Neural progenitor cell (in vitro differentiated cells): ENCODE results near the gene CLSTN3. TPM values are rescaled to one million over a fixed set of nuclear protein-coding genes. Genes with fewer than 3 reads are reported as not detected.

Experiments
- DNase-seq: peaks from one replicate; pipeline ENCODE4 v3.0.0-alpha.2; 2016; ENCODE audit warnings: low spot score
- H2AFZ ChIP-seq: fragments of 200-600 bp; sonication (generic); replicated peaks from 2 replicates; pipeline ENCODE4 v1.6.1; 2016; ENCODE audit warnings: antibody characterized with exemption
- H3F3A ChIP-seq: fragments of 200-600 bp; sonication (generic); 2 replicates; pipeline ENCODE4 v1.6.1; 2016; ENCODE audit warnings: antibody characterized with exemption, low read depth
- H3K27ac ChIP-seq: fragments of 200-600 bp; sonication (generic); 2 replicates; pipeline ENCODE4 v1.5.1; 2016; ENCODE audit warnings: mild to moderate bottlenecking
- H3K27me3 ChIP-seq: fragments of 200-600 bp; sonication (generic); 2 replicates; pipeline ENCODE4 v1.6.1; 2016; ENCODE audit warnings: mild to moderate bottlenecking, moderate library complexity
- H3K36me3 ChIP-seq: fragments of 200-600 bp; sonication (generic); 2 replicates; pipeline ENCODE4 v1.5.1; 2016
- H3K4me1 ChIP-seq: fragments of 200-600 bp; sonication (generic); 2 replicates; pipeline ENCODE4 v1.6.1; 2016; ENCODE audit warnings: mixed run types
- H3K4me2 ChIP-seq: fragments of 200-600 bp; sonication (generic); 2 replicates; pipeline ENCODE4 v1.6.1; 2016
- H3K4me3 ChIP-seq: fragments of 200-600 bp; sonication (generic); 2 replicates; pipeline ENCODE4 v1.5.1; 2016
- H3K79me2 ChIP-seq: fragments of 200-600 bp; sonication (generic); 2 replicates; pipeline ENCODE4 v1.6.1; 2016; ENCODE audit warnings: low read depth
- H3K9ac ChIP-seq: fragments of 200-600 bp; sonication (generic); 2 replicates; pipeline ENCODE4 v1.6.1; 2016
- H3K9me3 ChIP-seq: fragments of 200-600 bp; sonication (generic); 2 replicates; pipeline ENCODE4 v1.5.1; 2016; ENCODE audit warnings: low read depth
- H4K20me1 ChIP-seq: fragments of 200-600 bp; sonication (generic); 2 replicates; pipeline ENCODE4 v1.6.1; 2016; ENCODE audit warnings: low read depth
- H3K27ac Mint-ChIP-seq: 3 replicates; pipeline ENCODE4 v1.8.0; 2021; ENCODE audit warnings: mixed read lengths
- H3K27me3 Mint-ChIP-seq: 2 replicates; pipeline ENCODE4 v1.8.0; 2022; ENCODE audit warnings: low read depth, mild to moderate bottlenecking, inconsistent platforms, moderate library complexity, mixed read lengths; ENCODE audit not compliant: insufficient read depth
- H3K36me3 Mint-ChIP-seq: 3 replicates; pipeline ENCODE4 v1.8.0; 2021; ENCODE audit warnings: mixed read lengths
- H3K4me1 Mint-ChIP-seq: 3 replicates; pipeline ENCODE4 v1.8.0; 2021; ENCODE audit warnings: mixed read lengths
- H3K4me3 Mint-ChIP-seq: 3 replicates; pipeline ENCODE4 v1.8.0; 2021; ENCODE audit warnings: mild to moderate bottlenecking, moderate library complexity, mixed read lengths
- H3K9me3 Mint-ChIP-seq: 3 replicates; pipeline ENCODE4 v1.8.0; 2020; ENCODE audit warnings: mixed read lengths
- CTCF ChIP-seq: fragments of 200-600 bp; sonication (generic); IDR thresholded peaks from 2 replicates; pipeline ENCODE4 v1.5.1; 2017; ENCODE audit warnings: antibody characterized with exemption, mild to moderate bottlenecking
- EZH2 ChIP-seq: fragments of 200-600 bp; sonication (generic); IDR thresholded peaks from 2 replicates; pipeline ENCODE4 v1.6.1; 2017; ENCODE audit warnings: antibody characterized with exemption, mild to moderate bottlenecking, moderate library complexity
- EZH2phosphoT487 ChIP-seq: fragments of 200-600 bp; sonication (generic); IDR thresholded peaks from 2 replicates; pipeline ENCODE4 v1.6.1; 2017; ENCODE audit warnings: antibody characterized with exemption
- total RNA-seq: library from RNA; depleted of rRNA; stranded (reverse); fragments of >200 nt; gene quantifications from 2 replicates; pipeline ENCODE4 v1.2.3, GENCODE V29; 2015; ENCODE audit warnings: low replicate concordance

The CLSTN3 gene
- total RNA-seq, 1 donor from 2014 or later, result 24.0 TPM

GRCh38 chr12:7091660-7092228 lies 38.4 kb upstream of the CLSTN3 start:
- DNase-seq, result no peak

GRCh38 chr12:7092229-7092985 lies 37.8 kb upstream of the CLSTN3 start, which contains the start of gene C1R:
TSS of gene C1R (minus strand) at chr12:7092445. CDS start at chr12:7092388, 57 bp downstream.
- Histone ChIP-seq H3F3A (no peaks in the 10 kb centered on the region), H3K4me1 (peaks cover 13% of the 10 kb centered on the region), H2AFZ (peak within 1 kb of the TSS; percentile 97), H3K4me3 (no peak within 1 kb of the TSS), H3K36me3 (no peaks in the 10 kb centered on the region), H3K27me3 (no peaks in the 10 kb centered on the region), H3K9me3 (no peaks in the 10 kb centered on the region), H3K27ac (no peak within 1 kb of the TSS), H3K79me2 (no peaks in the 10 kb centered on the region), H3K4me2 (peak within 1 kb of the TSS; percentile 57), H3K9ac (no peak within 1 kb of the TSS), H4K20me1 (no peaks in the 10 kb centered on the region)
- Mint-ChIP-seq H3K4me1 (peaks cover 18% of the 10 kb centered on the region), H3K27me3 (no peaks in the 10 kb centered on the region), H3K27ac (peak within 1 kb of the TSS; percentile 63), H3K4me3 (peak within 1 kb of the TSS; percentile 76), H3K9me3 (no peaks in the 10 kb centered on the region), H3K36me3 (no peaks in the 10 kb centered on the region)
- DNase-seq, result peak; percentile 69
- TF ChIP-seq EZH2phosphoT487, result no peak
- no peak for TF ChIP-seq EZH2
- peak; percentile 88 for TF ChIP-seq CTCF

More at GRCh38 chr12:7091660-7092228, 38.4 kb upstream of the CLSTN3 start:
- Mint-ChIP-seq H3K27me3 (peaks cover 2% of the 10 kb centered on the region), H3K4me3 (no peak overlapping the region), H3K4me1 (peaks cover 18% of the 10 kb centered on the region), H3K27ac (peak overlapping the region; percentile 63), H3K9me3 (no peaks in the 10 kb centered on the region), H3K36me3 (no peaks in the 10 kb centered on the region)
- Histone ChIP-seq H3K4me3 (no peak overlapping the region), H3K36me3 (no peaks in the 10 kb centered on the region), H2AFZ (peak overlapping the region; percentile 97), H3F3A (no peaks in the 10 kb centered on the region), H3K4me1 (peaks cover 13% of the 10 kb centered on the region), H4K20me1 (no peaks in the 10 kb centered on the region), H3K4me2 (peak overlapping the region; percentile 57), H3K27ac (no peak overlapping the region), H3K79me2 (no peaks in the 10 kb centered on the region), H3K9ac (no peak overlapping the region), H3K9me3 (no peaks in the 10 kb centered on the region), H3K27me3 (no peaks in the 10 kb centered on the region)
- TF ChIP-seq EZH2phosphoT487 (no peak), EZH2 (no peak), CTCF (no peak)

GRCh38 chr12:7092986-7093460 lies 37.1 kb upstream of the CLSTN3 start:
- no peaks in the 10 kb centered on the region for H3K9me3 ChIP-seq
- no peaks in the 10 kb centered on the region for H4K20me1 ChIP-seq
- H3K36me3 ChIP-seq, result no peaks in the 10 kb centered on the region
- H3K27ac ChIP-seq, result no peak overlapping the region
- peak overlapping the region; percentile 97 for H2AFZ ChIP-seq
- no peaks in the 10 kb centered on the region for H3K27me3 Mint-ChIP-seq
- no peak overlapping the region for H3K27ac Mint-ChIP-seq
- no peak for TF ChIP-seq EZH2
- no peak for TF ChIP-seq CTCF
- TF ChIP-seq EZH2phosphoT487, result no peak
- no peaks in the 10 kb centered on the region for H3K27me3 ChIP-seq
- H3K36me3 Mint-ChIP-seq, result no peaks in the 10 kb centered on the region
- H3F3A ChIP-seq, result no peaks in the 10 kb centered on the region
- no peak overlapping the region for H3K4me3 Mint-ChIP-seq
- H3K4me2 ChIP-seq, result no peak overlapping the region
- H3K4me1 Mint-ChIP-seq, result peaks cover 18% of the 10 kb centered on the region
- H3K4me1 ChIP-seq, result peaks cover 13% of the 10 kb centered on the region
- no peaks in the 10 kb centered on the region for H3K9me3 Mint-ChIP-seq
- no peak overlapping the region for H3K9ac ChIP-seq
- DNase-seq, result no peak
- no peak overlapping the region for H3K4me3 ChIP-seq
- H3K79me2 ChIP-seq, result no peaks in the 10 kb centered on the region
